ENCODE data around the gene TARBP1. TPM values are rescaled to one million over a fixed set of nuclear protein-coding genes. Genes with fewer than 3 reads are reported as not detected.

Gene TARBP1
- total RNA-seq, 4 donors from 2014 or later, result 19.9 to 44.4 (median 27.6) TPM

GRCh38 chr1:234454926-234455325 lies 24.1 kb downstream of the TARBP1 start:
- intact Hi-C loops (cut with DNase I; ENCODE audit: low total_unique reads) (no loop called here), in situ Hi-C loops (cut with MboI; ENCODE audit: low pct_ligation_motif_present in 1 of 4, low pct_unique_long_range_greater_than_20kb in 1 of 4, low sequenced_read_pairs in 3 of 4) (loop anchor here in 1 of 4 donors (25.0 kb wide), 1 partner anchor 1007 kb away; no protein-coding TSS in a partner anchor)
- Histone ChIP-seq H3K27ac (peak overlapping the region in 1 of 4 donors; percentile 23), H3K9me3 (no peaks in the 10 kb centered on the region), H3K4me1 (peaks cover 0 to 22% (median 7%) of the 10 kb centered on the region in 4 donors), H3K36me3 (peaks cover 0 to 10% (median 2%) of the 10 kb centered on the region in 4 donors), H3K4me3 (no peak overlapping the region), H3K27me3 (no peaks in the 10 kb centered on the region)
- no peak for DNase-seq
- no peak for TF ChIP-seq POLR2A (IDR thresholded peaks at IDR 0.05)
- TF ChIP-seq EP300 (IDR thresholded peaks at IDR 0.05; ENCODE audit: low read depth), result no peak
- 54 to 60% methylated on average over 5 to 6 of the region's 6 CpGs for WGBS, 2 donors (ENCODE audit: low coverage in 1 of 2)

DNA sequence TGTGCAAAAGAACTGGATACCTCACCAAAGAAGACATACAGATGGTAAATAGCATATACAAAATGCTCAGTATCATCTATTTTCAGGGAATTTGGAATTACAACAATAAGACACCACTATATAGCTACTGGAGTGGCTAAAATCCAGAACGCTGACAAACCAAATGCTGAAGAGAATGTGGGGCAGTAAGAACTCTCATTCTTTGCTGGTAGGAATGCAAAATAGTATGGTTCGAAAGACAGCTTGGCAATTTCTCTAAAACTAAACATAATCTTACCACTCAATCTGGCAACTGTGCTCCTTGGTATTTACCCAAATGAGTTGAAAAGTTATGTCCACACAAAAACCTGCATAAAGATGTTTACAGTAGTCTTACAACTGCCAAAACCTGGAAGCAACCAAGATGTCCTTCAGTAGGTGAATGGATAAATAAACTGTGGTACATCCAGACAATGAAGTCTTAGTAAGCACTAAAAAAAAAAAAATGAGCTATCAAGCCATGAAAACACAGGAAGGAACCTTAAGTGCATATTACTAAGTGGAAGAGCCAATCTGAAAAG lies 26.5 kb downstream of the TARBP1 start:
- Histone ChIP-seq H3K27ac (no peak overlapping the region), H3K9me3 (no peaks in the 10 kb centered on the region), H3K36me3 (peaks cover 0 to 15% (median 2%) of the 10 kb centered on the region in 4 donors), H3K4me3 (no peak overlapping the region), H3K4me1 (peaks cover 0 to 11% (median 4%) of the 10 kb centered on the region in 4 donors), H3K27me3 (no peaks in the 10 kb centered on the region)
- WGBS, 2 donors (ENCODE audit: low coverage in 1 of 2), result 95 to 100% methylated on average over 2 of the region's 2 CpGs
- in situ Hi-C loops (cut with MboI; ENCODE audit: low pct_ligation_motif_present in 1 of 4, low pct_unique_long_range_greater_than_20kb in 1 of 4, low sequenced_read_pairs in 3 of 4), result loop anchor here in 1 of 4 donors (25.0 kb wide), 1 partner anchor 1010 kb away; no protein-coding TSS in a partner anchor
- TF ChIP-seq POLR2AphosphoS5 (IDR thresholded peaks at IDR 0.05) (no peak), POLR2A (IDR thresholded peaks at IDR 0.05) (no peak), EP300 (IDR thresholded peaks at IDR 0.05; ENCODE audit: low read depth) (no peak)
- TF ChIP-seq, protein P1, sequence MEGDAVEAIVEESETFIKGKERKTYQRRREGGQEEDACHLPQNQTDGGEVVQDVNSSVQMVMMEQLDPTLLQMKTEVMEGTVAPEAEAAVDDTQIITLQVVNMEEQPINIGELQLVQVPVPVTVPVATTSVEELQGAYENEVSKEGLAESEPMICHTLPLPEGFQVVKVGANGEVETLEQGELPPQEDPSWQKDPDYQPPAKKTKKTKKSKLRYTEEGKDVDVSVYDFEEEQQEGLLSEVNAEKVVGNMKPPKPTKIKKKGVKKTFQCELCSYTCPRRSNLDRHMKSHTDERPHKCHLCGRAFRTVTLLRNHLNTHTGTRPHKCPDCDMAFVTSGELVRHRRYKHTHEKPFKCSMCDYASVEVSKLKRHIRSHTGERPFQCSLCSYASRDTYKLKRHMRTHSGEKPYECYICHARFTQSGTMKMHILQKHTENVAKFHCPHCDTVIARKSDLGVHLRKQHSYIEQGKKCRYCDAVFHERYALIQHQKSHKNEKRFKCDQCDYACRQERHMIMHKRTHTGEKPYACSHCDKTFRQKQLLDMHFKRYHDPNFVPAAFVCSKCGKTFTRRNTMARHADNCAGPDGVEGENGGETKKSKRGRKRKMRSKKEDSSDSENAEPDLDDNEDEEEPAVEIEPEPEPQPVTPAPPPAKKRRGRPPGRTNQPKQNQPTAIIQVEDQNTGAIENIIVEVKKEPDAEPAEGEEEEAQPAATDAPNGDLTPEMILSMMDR (IDR thresholded peaks at IDR 0.05), result no peak
- no peak for DNase-seq
- intact Hi-C loops (cut with DNase I; ENCODE audit: low total_unique reads), result no loop called here

GRCh38 chr1:234440348-234440747 lies 38.6 kb downstream of the TARBP1 start:
- peaks cover 0 to 2% of the 10 kb centered on the region in 2 donors for H3K9me3 ChIP-seq
- TF ChIP-seq EP300 (IDR thresholded peaks at IDR 0.05; ENCODE audit: low read depth) (no peak), POLR2A (IDR thresholded peaks at IDR 0.05) (no peak), POLR2AphosphoS5 (IDR thresholded peaks at IDR 0.05) (no peak)
- TF ChIP-seq, protein P1 (IDR thresholded peaks at IDR 0.05), result no peak
- intact Hi-C loops (cut with DNase I; ENCODE audit: low total_unique reads) (no loop called here), in situ Hi-C loops (cut with MboI; ENCODE audit: low pct_ligation_motif_present in 1 of 4, low pct_unique_long_range_greater_than_20kb in 1 of 4, low sequenced_read_pairs in 3 of 4) (no loop called here)
- H3K27ac ChIP-seq, result no peak overlapping the region
- H3K4me3 ChIP-seq, result no peak overlapping the region
- 95 to 99% methylated on average over 2 to 3 of the region's 3 CpGs for WGBS, 2 donors (ENCODE audit: low coverage in 1 of 2)
- no peaks in the 10 kb centered on the region for H3K4me1 ChIP-seq
- no peaks in the 10 kb centered on the region for H3K27me3 ChIP-seq
- DNase-seq, result no peak
- H3K36me3 ChIP-seq, result peaks cover 0 to 15% (median 0%) of the 10 kb centered on the region in 4 donors

DNA sequence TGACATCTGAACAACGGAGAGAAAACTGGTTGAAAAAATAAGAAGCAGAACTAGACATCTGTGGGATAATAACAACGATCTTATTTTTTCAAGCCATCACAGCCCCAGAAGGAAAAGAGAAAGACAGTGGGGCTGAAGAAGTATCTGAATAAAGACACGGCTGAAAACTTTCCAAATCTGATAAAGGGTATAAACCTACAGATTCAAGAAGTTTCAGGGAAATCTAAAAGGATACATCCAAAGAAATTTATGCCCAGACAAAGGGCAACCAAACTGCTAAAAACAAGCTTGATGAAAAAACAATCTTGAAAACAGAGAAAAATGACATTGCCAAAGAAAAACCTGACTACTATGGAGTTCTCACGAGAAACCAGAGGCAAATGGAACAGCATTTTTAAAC lies 40.4 kb downstream of the TARBP1 start:
- Histone ChIP-seq H3K27ac (no peak overlapping the region), H3K27me3 (no peaks in the 10 kb centered on the region), H3K9me3 (peaks cover 0 to 2% of the 10 kb centered on the region in 2 donors), H3K4me1 (no peaks in the 10 kb centered on the region), H3K4me3 (no peak overlapping the region), H3K36me3 (peaks cover 0 to 16% (median 0%) of the 10 kb centered on the region in 4 donors)
- no peak for DNase-seq
- in situ Hi-C loops (cut with MboI; ENCODE audit: low pct_ligation_motif_present in 1 of 4, low pct_unique_long_range_greater_than_20kb in 1 of 4, low sequenced_read_pairs in 3 of 4), result no loop called here
- intact Hi-C loops (cut with DNase I; ENCODE audit: low total_unique reads), result no loop called here
- TF ChIP-seq, protein P1 (IDR thresholded peaks at IDR 0.05), result no peak
- TF ChIP-seq POLR2A (IDR thresholded peaks at IDR 0.05), result no peak
- no peak for TF ChIP-seq POLR2AphosphoS5 (IDR thresholded peaks at IDR 0.05)
- TF ChIP-seq EP300 (IDR thresholded peaks at IDR 0.05; ENCODE audit: low read depth), result no peak
- WGBS, 2 donors (ENCODE audit: low coverage in 1 of 2), result 93 to 96% methylated on average over 4 of the region's 4 CpGs

Data from transverse colon (tissue), 4 donors.